ENCODE measurements around the gene MRPS27. TPM values are rescaled to one million over a fixed set of nuclear protein-coding genes. Genes with fewer than 3 reads are reported as not detected.

Gene MRPS27
- total and polyA plus RNA-seq, 2 of the 13 experiments (the other 11 are each of a cell fraction or from before 2014, with no cell fraction given): 71.8 to 115 TPM

DNA sequence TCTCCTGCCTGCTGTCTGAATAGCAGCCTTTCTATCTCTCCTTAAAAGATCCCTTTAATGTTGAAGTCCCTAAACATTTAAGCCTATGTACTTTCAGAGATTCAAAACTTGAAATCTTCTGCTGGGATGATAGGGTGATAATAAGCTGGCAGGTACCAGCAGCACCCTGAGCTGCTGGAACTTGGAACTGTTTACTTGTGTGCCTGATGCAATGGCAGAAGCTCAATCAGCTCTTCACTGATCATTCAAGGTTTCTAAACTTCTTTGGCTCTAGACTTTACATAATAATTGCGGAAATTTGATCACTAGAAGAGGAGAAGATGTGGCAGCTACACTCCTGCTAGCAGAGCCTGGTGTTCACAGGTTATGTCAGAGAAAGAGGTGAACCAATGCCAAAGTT is 27.6 kb downstream of the MRPS27 start (continued):
- TF ChIP-seq, protein P1, sequence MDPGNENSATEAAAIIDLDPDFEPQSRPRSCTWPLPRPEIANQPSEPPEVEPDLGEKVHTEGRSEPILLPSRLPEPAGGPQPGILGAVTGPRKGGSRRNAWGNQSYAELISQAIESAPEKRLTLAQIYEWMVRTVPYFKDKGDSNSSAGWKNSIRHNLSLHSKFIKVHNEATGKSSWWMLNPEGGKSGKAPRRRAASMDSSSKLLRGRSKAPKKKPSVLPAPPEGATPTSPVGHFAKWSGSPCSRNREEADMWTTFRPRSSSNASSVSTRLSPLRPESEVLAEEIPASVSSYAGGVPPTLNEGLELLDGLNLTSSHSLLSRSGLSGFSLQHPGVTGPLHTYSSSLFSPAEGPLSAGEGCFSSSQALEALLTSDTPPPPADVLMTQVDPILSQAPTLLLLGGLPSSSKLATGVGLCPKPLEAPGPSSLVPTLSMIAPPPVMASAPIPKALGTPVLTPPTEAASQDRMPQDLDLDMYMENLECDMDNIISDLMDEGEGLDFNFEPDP (CRISPR knock-in tag; conservative IDR thresholded peaks at IDR 0.05): no peak

DNA sequence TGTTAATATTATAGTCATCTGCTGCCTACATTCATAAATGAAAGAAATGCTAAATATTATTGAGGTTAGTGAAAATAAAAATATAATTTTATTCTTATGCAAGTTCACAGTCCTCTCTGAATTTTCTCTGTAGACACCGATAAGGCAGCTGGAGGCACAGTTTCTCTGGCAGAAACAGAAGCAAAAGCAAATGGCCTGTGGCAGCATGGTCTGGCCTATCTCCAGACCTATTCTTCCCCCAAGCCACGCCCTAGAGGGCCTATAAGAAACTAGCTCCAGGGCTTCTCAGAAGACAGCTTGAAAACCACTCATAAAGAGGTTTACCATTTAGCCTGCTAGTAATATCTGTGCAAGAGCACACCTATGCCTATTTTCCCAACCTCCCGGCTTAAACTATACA is 28.4 kb downstream of the MRPS27 start:
- no peak overlapping the region for H2AFZ ChIP-seq (ENCODE audit: low read length)
- no peak overlapping the region for H3K27ac ChIP-seq (ENCODE audit: extremely low read length, insufficient read depth, low read length)
- H4K20me1 ChIP-seq (ENCODE audit: insufficient read depth, low read length): no peaks in the 10 kb centered on the region
- 98% methylated on average over 3 of the region's 3 CpGs for WGBS (ENCODE audit: low lambda C conversion rate)
- FAIRE-seq (no peak), DNase-seq (ENCODE audit: low spot score) (no peak), ATAC-seq (no peak)
- in situ Hi-C loops (cut with HindIII; ENCODE audit: extremely low pct_ligation_motif_present, low pct_unique_long_range_greater_than_20kb): no loop called here
- ChIA-PET CTCF (ENCODE audit: low intra/inter-chr PET ratio, low total read pairs) (no interaction called here), POLR2A (interaction anchor here (1.6 to 2.6 kb wide), 3 partner anchors 10 to 16 kb away, joined by 7 to 10 read pairs (median 10); no protein-coding TSS in a partner anchor)
- no peak overlapping the region for H3K4me2 ChIP-seq (ENCODE audit: low read depth, low read length)
- H3K27me3 ChIP-seq (ENCODE audit: control insufficient read depth in 1 of 2, insufficient read depth in 2 of 2, low read length in 2 of 2): no peaks in the 10 kb centered on the region
- H3K4me1 ChIP-seq (ENCODE audit: insufficient read depth, low read length): peaks cover 46% of the 10 kb centered on the region
- H3K4me3 ChIP-seq (replicated peaks in 1 of 3; ENCODE audit: insufficient read depth in 1 of 3, low read depth in 2 of 3, low read length in 3 of 3): no peak overlapping the region
- H3K9ac ChIP-seq (ENCODE audit: insufficient read depth, low read depth, low read length): no peak overlapping the region
- H3K36me3 ChIP-seq (replicated peaks in 1 of 2; ENCODE audit: control insufficient read depth in 1 of 2, insufficient read depth in 2 of 2, low read length in 2 of 2): peaks cover 2 to 36% of the 10 kb centered on the region in 2 experiments
- peaks cover 15% of the 10 kb centered on the region for H3K79me2 ChIP-seq (ENCODE audit: insufficient read depth, low read length)
- intact Hi-C loops (cut with micrococcal nuclease; ENCODE audit: unreplicated experiment): no loop called here
- H3K9me3 ChIP-seq (ENCODE audit: low read length): no peaks in the 10 kb centered on the region
- BruUV-seq (replicated peaks): no TSS peak
- TF ChIP-seq ZNF180 (CRISPR knock-in tag; IDR thresholded peaks at IDR 0.05; ENCODE audit: borderline replicate concordance, low read depth) (no peak), SMC3 (IDR thresholded peaks at IDR 0.05; ENCODE audit: low read length) (no peak), ZNF572 (CRISPR knock-in tag; IDR thresholded peaks at IDR 0.05) (no peak), IRX3 (CRISPR knock-in tag; IDR thresholded peaks at IDR 0.05; ENCODE audit: borderline replicate concordance, low read depth) (no peak), TBP (CRISPR knock-in tag; IDR thresholded peaks at IDR 0.05) (no peak), ARHGAP35 (CRISPR knock-in tag; IDR thresholded peaks at IDR 0.05; ENCODE audit: borderline replicate concordance) (no peak)
- TF ChIP-seq, protein P2, sequence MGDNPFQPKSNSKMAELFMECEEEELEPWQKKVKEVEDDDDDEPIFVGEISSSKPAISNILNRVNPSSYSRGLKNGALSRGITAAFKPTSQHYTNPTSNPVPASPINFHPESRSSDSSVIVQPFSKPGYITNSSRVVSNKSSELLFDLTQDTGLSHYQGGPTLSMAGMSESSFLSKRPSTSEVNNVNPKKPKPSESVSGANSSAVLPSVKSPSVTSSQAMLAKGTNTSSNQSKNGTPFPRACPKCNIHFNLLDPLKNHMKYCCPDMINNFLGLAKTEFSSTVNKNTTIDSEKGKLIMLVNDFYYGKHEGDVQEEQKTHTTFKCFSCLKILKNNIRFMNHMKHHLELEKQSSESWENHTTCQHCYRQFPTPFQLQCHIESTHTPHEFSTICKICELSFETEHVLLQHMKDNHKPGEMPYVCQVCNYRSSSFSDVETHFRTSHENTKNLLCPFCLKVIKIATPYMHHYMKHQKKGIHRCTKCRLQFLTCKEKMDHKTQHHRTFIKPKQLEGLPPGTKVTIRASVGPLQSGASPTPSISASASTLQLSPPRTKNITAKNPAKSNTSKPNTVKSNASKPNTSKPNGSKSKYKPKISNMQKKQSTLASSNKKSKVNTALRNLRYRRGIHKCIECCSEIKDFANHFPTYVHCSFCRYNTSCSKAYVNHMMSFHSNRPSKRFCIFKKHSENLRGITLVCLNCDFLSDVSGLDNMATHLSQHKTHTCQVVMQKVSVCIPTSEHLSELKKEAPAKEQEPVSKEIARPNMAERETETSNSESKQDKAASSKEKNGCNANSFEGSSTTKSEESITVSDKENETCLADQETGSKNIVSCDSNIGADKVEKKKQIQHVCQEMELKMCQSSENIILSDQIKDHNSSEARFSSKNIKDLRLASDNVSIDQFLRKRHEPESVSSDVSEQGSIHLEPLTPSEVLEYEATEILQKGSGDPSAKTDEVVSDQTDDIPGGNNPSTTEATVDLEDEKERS (CRISPR knock-in tag; IDR thresholded peaks at IDR 0.05): no peak
- TF ChIP-seq, protein P3, sequence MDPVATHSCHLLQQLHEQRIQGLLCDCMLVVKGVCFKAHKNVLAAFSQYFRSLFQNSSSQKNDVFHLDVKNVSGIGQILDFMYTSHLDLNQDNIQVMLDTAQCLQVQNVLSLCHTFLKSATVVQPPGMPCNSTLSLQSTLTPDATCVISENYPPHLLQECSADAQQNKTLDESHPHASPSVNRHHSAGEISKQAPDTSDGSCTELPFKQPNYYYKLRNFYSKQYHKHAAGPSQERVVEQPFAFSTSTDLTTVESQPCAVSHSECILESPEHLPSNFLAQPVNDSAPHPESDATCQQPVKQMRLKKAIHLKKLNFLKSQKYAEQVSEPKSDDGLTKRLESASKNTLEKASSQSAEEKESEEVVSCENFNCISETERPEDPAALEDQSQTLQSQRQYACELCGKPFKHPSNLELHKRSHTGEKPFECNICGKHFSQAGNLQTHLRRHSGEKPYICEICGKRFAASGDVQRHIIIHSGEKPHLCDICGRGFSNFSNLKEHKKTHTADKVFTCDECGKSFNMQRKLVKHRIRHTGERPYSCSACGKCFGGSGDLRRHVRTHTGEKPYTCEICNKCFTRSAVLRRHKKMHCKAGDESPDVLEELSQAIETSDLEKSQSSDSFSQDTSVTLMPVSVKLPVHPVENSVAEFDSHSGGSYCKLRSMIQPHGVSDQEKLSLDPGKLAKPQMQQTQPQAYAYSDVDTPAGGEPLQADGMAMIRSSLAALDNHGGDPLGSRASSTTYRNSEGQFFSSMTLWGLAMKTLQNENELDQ (CRISPR knock-in tag; IDR thresholded peaks at IDR 0.05; ENCODE audit: borderline replicate concordance): no peak
- TF ChIP-seq, protein P4, sequence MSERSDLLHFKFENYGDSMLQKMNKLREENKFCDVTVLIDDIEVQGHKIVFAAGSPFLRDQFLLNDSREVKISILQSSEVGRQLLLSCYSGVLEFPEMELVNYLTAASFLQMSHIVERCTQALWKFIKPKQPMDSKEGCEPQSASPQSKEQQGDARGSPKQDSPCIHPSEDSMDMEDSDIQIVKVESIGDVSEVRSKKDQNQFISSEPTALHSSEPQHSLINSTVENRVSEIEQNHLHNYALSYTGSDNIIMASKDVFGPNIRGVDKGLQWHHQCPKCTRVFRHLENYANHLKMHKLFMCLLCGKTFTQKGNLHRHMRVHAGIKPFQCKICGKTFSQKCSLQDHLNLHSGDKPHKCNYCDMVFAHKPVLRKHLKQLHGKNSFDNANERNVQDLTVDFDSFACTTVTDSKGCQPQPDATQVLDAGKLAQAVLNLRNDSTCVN (CRISPR knock-in tag; IDR thresholded peaks at IDR 0.05; ENCODE audit: borderline replicate concordance): no peak
- TF ChIP-seq, protein P5, sequence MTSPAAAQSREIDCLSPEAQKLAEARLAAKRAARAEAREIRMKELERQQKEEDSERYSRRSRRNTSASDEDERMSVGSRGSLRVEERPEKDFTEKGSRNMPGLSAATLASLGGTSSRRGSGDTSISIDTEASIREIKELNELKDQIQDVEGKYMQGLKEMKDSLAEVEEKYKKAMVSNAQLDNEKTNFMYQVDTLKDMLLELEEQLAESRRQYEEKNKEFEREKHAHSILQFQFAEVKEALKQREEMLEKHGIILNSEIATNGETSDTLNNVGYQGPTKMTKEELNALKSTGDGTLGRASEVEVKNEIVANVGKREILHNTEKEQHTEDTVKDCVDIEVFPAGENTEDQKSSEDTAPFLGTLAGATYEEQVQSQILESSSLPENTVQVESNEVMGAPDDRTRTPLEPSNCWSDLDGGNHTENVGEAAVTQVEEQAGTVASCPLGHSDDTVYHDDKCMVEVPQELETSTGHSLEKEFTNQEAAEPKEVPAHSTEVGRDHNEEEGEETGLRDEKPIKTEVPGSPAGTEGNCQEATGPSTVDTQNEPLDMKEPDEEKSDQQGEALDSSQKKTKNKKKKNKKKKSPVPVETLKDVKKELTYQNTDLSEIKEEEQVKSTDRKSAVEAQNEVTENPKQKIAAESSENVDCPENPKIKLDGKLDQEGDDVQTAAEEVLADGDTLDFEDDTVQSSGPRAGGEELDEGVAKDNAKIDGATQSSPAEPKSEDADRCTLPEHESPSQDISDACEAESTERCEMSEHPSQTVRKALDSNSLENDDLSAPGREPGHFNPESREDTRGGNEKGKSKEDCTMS (CRISPR knock-in tag; conservative IDR thresholded peaks at IDR 0.05): no peak

All from HepG2 (cell line).